Caco-2 (cell line): ENCODE measurements around the gene PDIA5. TPM values are rescaled to one million over a fixed set of nuclear protein-coding genes. Genes with fewer than 3 reads are reported as not detected.

Experiments
- BruUV-seq: library from RNA; stranded (reverse); fragments of 400-500 nt; replicated peaks from 2 replicates; lab custom pipeline; 2021; lab: Mats Ljungman, UMichigan
- CTCF ChIA-PET: fragments of 300-600 bp; sonication (Branson Sonifier 250); formaldehyde crosslinking; loops from one replicate; lab custom pipeline; 2022; ENCODE audit warnings: antibody characterized with exemption; lab: Charles Lee
- POLR2A ChIA-PET: fragments of 300-600 bp; sonication (Branson Sonifier 250); formaldehyde crosslinking; loops from one replicate; lab custom pipeline; 2022; ENCODE audit warnings: antibody characterized with exemption; lab: Charles Lee
- DNase-seq, 2 experiments: peaks; one replicate each; pipeline versions ENCODE4 v3.0.0 to v3.0.0-alpha.2; 2020 to 2022
- H3K27me3 ChIP-seq: replicated peaks from 2 replicates; pipeline ENCODE4 v1.6.0; 2011; ENCODE audit warnings: low read length; ENCODE audit not compliant: control insufficient read depth, insufficient read depth
- H3K36me3 ChIP-seq: 2 replicates; pipeline ENCODE4 v1.5.1; 2011; ENCODE audit warnings: low read length; ENCODE audit not compliant: control insufficient read depth, insufficient read depth
- H3K4me1 ChIP-seq: fragments of 250-450 bp; sonication (Bioruptor Pico); 2 replicates; pipeline ENCODE4 v1.5.1; 2020; ENCODE audit warnings: mild to moderate bottlenecking
- H3K4me3 ChIP-seq: 2 replicates; pipeline ENCODE4 v1.5.1; 2011; ENCODE audit warnings: low read depth, mild to moderate bottlenecking, control low read depth, low read length
- H3K9me3 ChIP-seq: fragments of 250-450 bp; sonication (Bioruptor Pico); 2 replicates; pipeline ENCODE4 v1.5.1; 2020; ENCODE audit warnings: mild to moderate bottlenecking, moderate library complexity
- H3K27ac Mint-ChIP-seq: one replicate; pipeline ENCODE4 v1.8.0; 2022; ENCODE audit warnings: mixed read lengths; ENCODE audit not compliant: unreplicated experiment
- H3K27me3 Mint-ChIP-seq: one replicate; pipeline ENCODE4 v1.8.0; 2022; ENCODE audit warnings: mixed read lengths; ENCODE audit not compliant: insufficient read depth, unreplicated experiment
- H3K36me3 Mint-ChIP-seq: one replicate; pipeline ENCODE4 v1.8.0; 2022; ENCODE audit warnings: mild to moderate bottlenecking, mixed read lengths; ENCODE audit not compliant: insufficient read depth, unreplicated experiment
- H3K4me1 Mint-ChIP-seq: one replicate; pipeline ENCODE4 v1.8.0; 2022; ENCODE audit warnings: low read depth, mixed read lengths; ENCODE audit not compliant: unreplicated experiment
- H3K4me3 Mint-ChIP-seq: one replicate; pipeline ENCODE4 v1.8.0; 2022; ENCODE audit warnings: mild to moderate bottlenecking, moderate library complexity, mixed read lengths; ENCODE audit not compliant: unreplicated experiment
- H3K9me3 Mint-ChIP-seq: one replicate; pipeline ENCODE4 v1.8.0; 2022; ENCODE audit warnings: mixed read lengths; ENCODE audit not compliant: unreplicated experiment
- CTCF ChIP-seq, 2 experiments: fragments of 200-600 bp in 1 of 2; IDR thresholded peaks; 1 replicate in 1 of 2; 2 replicates in 1 of 2; pipeline versions ENCODE4 v1.5.1 to v1.8.0; 2011 to 2022; ENCODE audit warnings: antibody characterized with exemption in 1 of 2, control low read depth in 1 of 2, inconsistent platforms in 1 of 2, low read depth in 1 of 2, low read length in 1 of 2, mild to moderate bottlenecking in 1 of 2, moderate library complexity in 1 of 2; ENCODE audit not compliant: insufficient read depth in 1 of 2, severe bottlenecking in 1 of 2, unreplicated experiment in 1 of 2
- intact Hi-C: fragments of 100-400 bp; cut with micrococcal nuclease; formaldehyde crosslinking; loops from one replicate; pipeline ENCODE4 v1.10.0; 2022; ENCODE audit not compliant: unreplicated experiment
- total RNA-seq: library from RNA; stranded (reverse); gene quantifications from 2 replicates; pipeline ENCODE4 v1.2.3, GENCODE V29; 2022

Gene PDIA5
- total RNA-seq, 1 experiment from 2014 or later, result 48.2 TPM

GRCh38 chr3:123110282-123110975, 43.6 kb downstream of the PDIA5 start:
- Histone ChIP-seq H3K36me3 (no peaks in the 10 kb centered on the region; the same call in 1 of the 2 replicates), H3K27me3 (no peaks in the 10 kb centered on the region), H3K4me3 (no peak overlapping the region), H3K9me3 (no peaks in the 10 kb centered on the region), H3K4me1 (no peaks in the 10 kb centered on the region)
- intact Hi-C loops, result no loop called here
- TF ChIP-seq CTCF (IDR thresholded peaks at IDR 0.05; ENCODE audit: insufficient read depth in 1 of 2, low read depth in 1 of 2, low read length in 1 of 2, severe bottlenecking in 1 of 2, unreplicated experiment in 1 of 2), result no peak
- BruUV-seq, result no TSS peak
- no peak for DNase-seq
- CTCF ChIA-PET, result no interaction called here
- H3K4me1 Mint-ChIP-seq, result no peaks in the 10 kb centered on the region
- POLR2A ChIA-PET, result no interaction called here
- no peaks in the 10 kb centered on the region for H3K9me3 Mint-ChIP-seq
- peaks cover 59% of the 10 kb centered on the region for H3K36me3 Mint-ChIP-seq
- no peaks in the 10 kb centered on the region for H3K27me3 Mint-ChIP-seq
- no peak overlapping the region for H3K4me3 Mint-ChIP-seq
- H3K27ac Mint-ChIP-seq, result no peak overlapping the region

GRCh38 chr3:123110976-123111615, 44.3 kb downstream of the PDIA5 start:
- ChIA-PET CTCF (no interaction called here), POLR2A (no interaction called here)
- Histone ChIP-seq H3K4me3 (no peak overlapping the region), H3K36me3 (no peaks in the 10 kb centered on the region; the same call in 1 of the 2 replicates), H3K27me3 (no peaks in the 10 kb centered on the region), H3K4me1 (no peaks in the 10 kb centered on the region), H3K9me3 (no peaks in the 10 kb centered on the region)
- Mint-ChIP-seq H3K4me1 (no peaks in the 10 kb centered on the region), H3K4me3 (no peak overlapping the region), H3K9me3 (no peaks in the 10 kb centered on the region), H3K27me3 (no peaks in the 10 kb centered on the region), H3K36me3 (peaks cover 54% of the 10 kb centered on the region), H3K27ac (no peak overlapping the region)
- TF ChIP-seq CTCF (IDR thresholded peaks at IDR 0.05; ENCODE audit: insufficient read depth in 1 of 2, low read depth in 1 of 2, low read length in 1 of 2, severe bottlenecking in 1 of 2, unreplicated experiment in 1 of 2), result no peak
- no TSS peak for BruUV-seq
- DNase-seq, result no peak
- intact Hi-C loops, result no loop called here

- H3K9me3 Mint-ChIP-seq, result no peaks in the 10 kb centered on the region
- Histone ChIP-seq H3K27me3 (no peaks in the 10 kb centered on the region), H3K4me1 (no peaks in the 10 kb centered on the region), H3K4me3 (no peak overlapping the region), H3K9me3 (no peaks in the 10 kb centered on the region), H3K36me3 (no peaks in the 10 kb centered on the region; the same call in 1 of the 2 replicates)
- no peak overlapping the region for H3K27ac Mint-ChIP-seq
- ChIA-PET POLR2A (no interaction called here), CTCF (no interaction called here)
- DNase-seq, result no peak
- no peaks in the 10 kb centered on the region for H3K4me1 Mint-ChIP-seq
- H3K36me3 Mint-ChIP-seq, result peaks cover 54% of the 10 kb centered on the region
- no peaks in the 10 kb centered on the region for H3K27me3 Mint-ChIP-seq
- intact Hi-C loops, result no loop called here
- BruUV-seq, result no TSS peak
- no peak for TF ChIP-seq CTCF (IDR thresholded peaks at IDR 0.05; ENCODE audit: insufficient read depth in 1 of 2, low read depth in 1 of 2, low read length in 1 of 2, severe bottlenecking in 1 of 2, unreplicated experiment in 1 of 2)
- H3K4me3 Mint-ChIP-seq, result no peak overlapping the region
Measured at GRCh38 chr3:123111640-123112039, 44.8 kb downstream of the PDIA5 start.
